ENCODE data around the gene NOTCH2.
"Not testable (repeated sequence)": the region's sequence is repeated elsewhere in the genome, so short reads cannot be mapped to it uniquely, and the experiment has no call there.

- TF ChIP-seq CTCF (conservative IDR thresholded peaks at IDR 0.05); EZH2 (IDR thresholded peaks at IDR 0.05; ENCODE audit: low read depth): not testable (repeated sequence)
Measured at GRCh38 chr1:120109656-120110055, 40.2 kb upstream of the NOTCH2 start.

All from PC-9 (cell line).